Esophagus squamous epithelium (tissue), 5 donors: ENCODE measurements around the gene FALEC. TPM values are rescaled to one million over a fixed set of nuclear protein-coding genes. Genes with fewer than 3 reads are reported as not detected.
"Not testable (repeated sequence)": the region's sequence is repeated elsewhere in the genome, so short reads cannot be mapped to it uniquely, and the experiment has no call there.

Source experiments
- DNase-seq: peaks from one replicate; lab custom pipeline; 2025; lab: John Stamatoyannopoulos, UW
- H3K27ac ChIP-seq, 4 donors: fragments of 200-600 bp; sonication (generic); one replicate each; pipeline ENCODE4 v1.5.1; 2016 to 2019; ENCODE audit warnings: mild to moderate bottlenecking in 1 of 4
- H3K27me3 ChIP-seq, 4 donors: fragments of 200-600 bp; sonication (generic); 1 replicate in 3 of 4; 2 replicates in 1 of 4; pipeline versions ENCODE4 v1.5.1 to v1.6.0; 2017 to 2021; ENCODE audit warnings: antibody characterized with exemption in 1 of 4
- H3K36me3 ChIP-seq, 3 donors: fragments of 200-600 bp; sonication (generic); one replicate each; pipeline ENCODE4 v1.5.1; 2016 to 2019
- H3K4me1 ChIP-seq, 3 donors: fragments of 200-600 bp; sonication (generic); one replicate each; pipeline ENCODE4 v1.5.1; 2017 to 2019
- H3K4me3 ChIP-seq, 4 donors: fragments of 200-600 bp; sonication (generic); 1 replicate in 3 of 4; 2 replicates in 1 of 4; pipeline ENCODE4 v1.5.1; 2016 to 2019; ENCODE audit warnings: mild to moderate bottlenecking in 2 of 4, moderate library complexity in 1 of 4
- H3K9me3 ChIP-seq, 3 donors: fragments of 200-600 bp; sonication (generic); one replicate each; pipeline ENCODE4 v1.5.1; 2016 to 2019
- CTCF ChIP-seq, 6 experiments: fragments of 450-650 bp in 4 of 6; fragments of 200-600 bp in 2 of 6; sonication (generic) in 2 of 6; IDR thresholded peaks; one replicate each; pipeline ENCODE4 v1.5.1; 2016 to 2019; ENCODE audit warnings: antibody characterized with exemption in 6 of 6, mild to moderate bottlenecking in 4 of 6, moderate library complexity in 4 of 6
- POLR2A ChIP-seq, 4 donors: fragments of 450-650 bp; IDR thresholded peaks; one replicate each; pipeline ENCODE4 v1.6.1; 2017; ENCODE audit warnings: antibody characterized with exemption in 4 of 4, mild to moderate bottlenecking in 4 of 4, moderate library complexity in 3 of 4
- WGBS, 2 donors: methylation state at CpG; one replicate each; pipeline ENCODE4 v1.1.5; 2018; 5-methylcytosine and 5-hydroxymethylcytosine counted together
- intact Hi-C: fragments of 100-400 bp; cut with DNase I; formaldehyde crosslinking; loops from one replicate; pipeline ENCODE4 v1.15.0; 2022
- total RNA-seq, 4 donors: library from RNA; depleted of rRNA; stranded (reverse); fragments of >200 nt; gene quantifications; one replicate each; pipeline ENCODE4 v1.1.0, GENCODE V29; 2016
- donor health status: DM: yes; HTN: yes; CAD: no.

FALEC gene
- total RNA-seq, 4 donors from 2014 or later: 3.6 TPM; not detected in 3

- Histone ChIP-seq H3K4me3 (peak overlapping the region in 2 of 4 donors; percentile 99), H3K4me1 (peaks cover 49 to 89% (median 73%) of the 10 kb centered on the region in 3 donors), H3K9me3 (no peaks in the 10 kb centered on the region), H3K27me3 (no peaks in the 10 kb centered on the region), H3K36me3 (peaks cover 9 to 69% (median 34%) of the 10 kb centered on the region in 3 donors), H3K27ac (peak overlapping the region; percentile 6 to 100 (median 64))
- TF ChIP-seq POLR2A (IDR thresholded peaks at IDR 0.05) (no peak), CTCF (IDR thresholded peaks at IDR 0.05) (no peak)
- 37 to 38% methylated on average over 4 of the region's 4 CpGs for WGBS, 2 donors
- intact Hi-C loops: no loop called here
- no peak for DNase-seq
Observed at GRCh38 chr1:150572918-150573647, 57.5 kb downstream of the FALEC start.

- intact Hi-C loops, H3K27me3 ChIP-seq, DNase-seq, H3K9me3 ChIP-seq: not testable (repeated sequence)
- WGBS, 2 donors: 50 to 65% methylated on average over 5 to 12 of the region's 13 CpGs
- peak in 1 of 4 donors; percentile 12 for TF ChIP-seq POLR2A (IDR thresholded peaks at IDR 0.05)
- H3K4me3 ChIP-seq: peak overlapping the region in 2 of 4 donors; percentile 99
- H3K4me1 ChIP-seq: peaks cover 46 to 83% (median 68%) of the 10 kb centered on the region in 3 donors
- peaks cover 9 to 69% (median 39%) of the 10 kb centered on the region in 3 donors for H3K36me3 ChIP-seq
- peak overlapping the region; percentile 6 to 100 (median 64) for H3K27ac ChIP-seq
Observed at GRCh38 chr1:150573648-150574071, 58.1 kb downstream of the FALEC start.

GRCh38 chr1:150574260-150575071, 58.9 kb downstream of the FALEC start:
- H3K36me3 ChIP-seq: peaks cover 9 to 73% (median 40%) of the 10 kb centered on the region in 3 donors
- intact Hi-C loops: no loop called here
- DNase-seq: no peak

GRCh38 chr1:150575072-150575489, 59.5 kb downstream of the FALEC start:
- intact Hi-C loops: no loop called here
- no peak for DNase-seq
- H3K9me3 ChIP-seq: no peaks in the 10 kb centered on the region
- no peaks in the 10 kb centered on the region for H3K27me3 ChIP-seq
- peaks cover 9 to 73% (median 40%) of the 10 kb centered on the region in 3 donors for H3K36me3 ChIP-seq
- no peak for TF ChIP-seq CTCF (IDR thresholded peaks at IDR 0.05)
- no peak for TF ChIP-seq POLR2A (IDR thresholded peaks at IDR 0.05)
- WGBS, 2 donors: 21 to 22% methylated on average over 4 of the region's 4 CpGs
- peak overlapping the region; percentile 92 to 99 (median 96) for H3K4me3 ChIP-seq
- H3K27ac ChIP-seq: peak overlapping the region; percentile 98 to 100 (median 99)
- H3K4me1 ChIP-seq: peaks cover 37 to 72% (median 55%) of the 10 kb centered on the region in 3 donors

More at GRCh38 chr1:150574260-150575071, 58.9 kb downstream of the FALEC start:
- 31 to 34% methylated on average over 6 of the region's 6 CpGs for WGBS, 2 donors
- peaks cover 38 to 75% (median 59%) of the 10 kb centered on the region in 3 donors for H3K4me1 ChIP-seq
- no peak for TF ChIP-seq CTCF (IDR thresholded peaks at IDR 0.05)
- H3K27ac ChIP-seq: peak overlapping the region; percentile 98 to 100 (median 99)
- H3K27me3 ChIP-seq: no peaks in the 10 kb centered on the region
- peak overlapping the region; percentile 92 to 99 (median 96) for H3K4me3 ChIP-seq
- no peaks in the 10 kb centered on the region for H3K9me3 ChIP-seq

GRCh38 chr1:150575518-150576366, 60.2 kb downstream of the FALEC start:
- 0 to 5% methylated on average over 1 of the region's 1 CpG for WGBS, 2 donors
- intact Hi-C loops: no loop called here
- TF ChIP-seq POLR2A (IDR thresholded peaks at IDR 0.05): no peak
- TF ChIP-seq CTCF (IDR thresholded peaks at IDR 0.05): no peak
- H3K36me3 ChIP-seq: peaks cover 9 to 72% (median 40%) of the 10 kb centered on the region in 3 donors
- peak overlapping the region; percentile 98 to 100 (median 99) for H3K27ac ChIP-seq
- no peak for DNase-seq
- peaks cover 38 to 71% (median 51%) of the 10 kb centered on the region in 3 donors for H3K4me1 ChIP-seq
- H3K4me3 ChIP-seq: peak overlapping the region; percentile 92 to 99 (median 96)
- no peaks in the 10 kb centered on the region for H3K27me3 ChIP-seq
- no peaks in the 10 kb centered on the region for H3K9me3 ChIP-seq
